ENCODE results near the gene IMPDH1.

DNA sequence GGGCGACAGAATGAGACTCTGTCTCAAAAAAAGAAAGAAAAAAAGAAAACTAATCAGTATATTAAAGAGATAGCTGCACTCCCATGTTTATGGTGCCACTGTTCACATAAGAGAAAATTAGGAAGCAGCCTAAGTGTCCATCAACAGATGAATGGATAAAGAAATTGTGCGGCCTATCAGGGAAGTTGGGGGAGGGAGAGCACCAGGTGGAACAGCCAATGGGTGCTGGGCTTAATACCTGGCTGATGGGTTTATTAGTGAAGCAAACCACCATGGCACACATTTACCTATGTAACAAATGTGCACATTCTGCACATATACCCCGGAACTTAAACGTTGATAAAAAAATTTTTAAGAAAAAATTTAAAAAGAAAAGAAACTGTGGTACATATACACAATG, 39.3 kb downstream of the IMPDH1 start:
- TF ChIP-seq EZH2phosphoT487 (IDR thresholded peaks at IDR 0.05; ENCODE audit: low read depth) = no peak
- TF ChIP-seq CTCF (IDR thresholded peaks at IDR 0.05; ENCODE audit: low read depth, low read length) = no peak
